Right lobe of liver (tissue), 4 donors: ENCODE results near the gene BCL2L11.

Experiments
- POLR2A ChIP-seq: fragments of 450-650 bp; IDR thresholded peaks from one replicate; pipeline ENCODE4 v1.6.1; 2017; ENCODE audit warnings: antibody characterized with exemption, mild to moderate bottlenecking
- TF ChIP-seq, protein P1 (sequence below), 4 donors: fragments of 200-600 bp in 3 of 4; fragments of 450-650 bp in 1 of 4; IDR thresholded peaks; one replicate each; pipeline versions ENCODE4 v1.5.1 to v1.8.0; 2016 to 2022; ENCODE audit warnings: antibody characterized with exemption in 4 of 4, mild to moderate bottlenecking in 2 of 4
- donor health status: DM: no; HTN: no; CAD: no.
- donor health status: DM: no; HTN: no; CAD: no.
- donor health status: DM: no; HTN: yes; CAD: no.

DNA sequence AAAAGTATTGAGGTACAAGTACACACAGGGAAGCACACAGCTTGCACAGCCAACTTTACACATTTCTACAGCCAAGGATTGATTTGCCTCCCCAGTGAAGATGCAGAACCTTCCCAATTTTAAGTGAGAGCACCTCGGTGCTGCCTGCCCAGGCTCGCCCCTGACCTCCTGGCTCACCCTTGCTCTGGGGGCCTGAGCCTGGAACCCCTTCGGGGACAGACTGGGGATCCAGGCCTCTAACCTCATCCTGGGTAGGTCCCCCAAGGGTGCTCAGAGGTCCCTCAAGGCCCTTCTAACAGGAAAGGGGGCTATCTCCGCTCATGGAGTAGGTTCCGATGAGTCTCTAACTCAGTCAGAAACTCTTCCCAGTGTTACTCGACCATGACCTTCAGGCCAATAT is 53.1 kb downstream of the BCL2L11 start:
- TF ChIP-seq, protein P1, sequence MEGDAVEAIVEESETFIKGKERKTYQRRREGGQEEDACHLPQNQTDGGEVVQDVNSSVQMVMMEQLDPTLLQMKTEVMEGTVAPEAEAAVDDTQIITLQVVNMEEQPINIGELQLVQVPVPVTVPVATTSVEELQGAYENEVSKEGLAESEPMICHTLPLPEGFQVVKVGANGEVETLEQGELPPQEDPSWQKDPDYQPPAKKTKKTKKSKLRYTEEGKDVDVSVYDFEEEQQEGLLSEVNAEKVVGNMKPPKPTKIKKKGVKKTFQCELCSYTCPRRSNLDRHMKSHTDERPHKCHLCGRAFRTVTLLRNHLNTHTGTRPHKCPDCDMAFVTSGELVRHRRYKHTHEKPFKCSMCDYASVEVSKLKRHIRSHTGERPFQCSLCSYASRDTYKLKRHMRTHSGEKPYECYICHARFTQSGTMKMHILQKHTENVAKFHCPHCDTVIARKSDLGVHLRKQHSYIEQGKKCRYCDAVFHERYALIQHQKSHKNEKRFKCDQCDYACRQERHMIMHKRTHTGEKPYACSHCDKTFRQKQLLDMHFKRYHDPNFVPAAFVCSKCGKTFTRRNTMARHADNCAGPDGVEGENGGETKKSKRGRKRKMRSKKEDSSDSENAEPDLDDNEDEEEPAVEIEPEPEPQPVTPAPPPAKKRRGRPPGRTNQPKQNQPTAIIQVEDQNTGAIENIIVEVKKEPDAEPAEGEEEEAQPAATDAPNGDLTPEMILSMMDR (IDR thresholded peaks at IDR 0.05): no peak
- TF ChIP-seq POLR2A: no peak
